ENCODE results near the gene TH. TPM values are rescaled to one million over a fixed set of nuclear protein-coding genes. Genes with fewer than 3 reads are reported as not detected.

The TH gene
- total and polyA plus RNA-seq, 2 of the 8 experiments (the other 6 are each of a cell fraction or from before 2014, with no cell fraction given) = 0.09 TPM; not detected in 1

GRCh38 chr11:2213384-2213842 lies 41.8 kb upstream of the TH start:
- Histone ChIP-seq H3K23me2 (ENCODE audit: low read depth, low read length) (peaks cover 3% of the 10 kb centered on the region; the same call in 1 of the 2 replicates), H3K18ac (ENCODE audit: extremely low read depth, low read length) (no peak overlapping the region), H2BK15ac (ENCODE audit: low read length) (no peak overlapping the region), H2AFZ (ENCODE audit: low read length) (no peak overlapping the region), H3K36me3 (ENCODE audit: control insufficient read depth in 2 of 4, insufficient read depth in 4 of 4, low read length in 3 of 4) (no peaks in the 10 kb centered on the region), H3K27me3 (replicated peaks in 1 of 4; ENCODE audit: control insufficient read depth in 3 of 4, extremely low read depth in 1 of 4, insufficient read depth in 3 of 4, low read length in 3 of 4) (peaks cover 0 to 27% (median 6%) of the 10 kb centered on the region in 4 experiments; a peak in 4 of 7 replicates), H2BK12ac (ENCODE audit: low read depth, low read length) (no peak overlapping the region), H3K79me1 (ENCODE audit: low read depth, low read length) (no peaks in the 10 kb centered on the region; the same call in 1 of the 2 replicates), H3K9ac (replicated peaks in 1 of 4; ENCODE audit: extremely low read depth in 1 of 4, low read depth in 3 of 4, low read length in 3 of 4) (no peak overlapping the region), H3K4me1 (replicated peaks in 1 of 4; ENCODE audit: control insufficient read depth in 3 of 4, insufficient read depth in 4 of 4, low read length in 3 of 4) (peaks cover 5 to 14% (median 12%) of the 10 kb centered on the region in 4 experiments), H2BK5ac (ENCODE audit: low read depth, low read length) (no peak overlapping the region), H3K79me2 (ENCODE audit: control insufficient read depth in 1 of 2, insufficient read depth in 2 of 2, low read length in 2 of 2) (no peaks in the 10 kb centered on the region), H3K27ac (ENCODE audit: low read depth, low read length) (no peak overlapping the region), H3K9me3 (ENCODE audit: insufficient read depth in 2 of 2, low read depth in 1 of 2, low read length in 1 of 2) (no peaks in the 10 kb centered on the region), H4K20me1 (replicated peaks in 1 of 2; ENCODE audit: control insufficient read depth in 1 of 2, insufficient read depth in 2 of 2, low read length in 2 of 2) (peaks cover 0 to 4% of the 10 kb centered on the region in 2 experiments), H3K56ac (replicated peaks; ENCODE audit: insufficient read length, low read depth, low read length) (no peak overlapping the region), H2AK5ac (ENCODE audit: low read depth, low read length) (no peak overlapping the region), H3K4me2 (ENCODE audit: insufficient read depth in 1 of 2, low read depth in 2 of 2, low read length in 2 of 2) (peak overlapping the region; percentile 37 to 38; a peak in 3 of 4 replicates), H2BK20ac (ENCODE audit: low read length) (no peak overlapping the region), H3K4me3 (ENCODE audit: extremely low read depth in 1 of 4, insufficient read depth in 2 of 4, low read depth in 3 of 4, low read length in 4 of 4) (0 out of 8 replicates have a peak overlapping the region, but pooled peaks of 1 of the 4 experiments have one; percentile 17), H4K91ac (replicated peaks; ENCODE audit: insufficient read length, low read length) (no peak overlapping the region), H4K8ac (ENCODE audit: extremely low read depth, insufficient read depth, low read length) (no peak overlapping the region), H3K23ac (ENCODE audit: insufficient read length) (no peak overlapping the region), H2BK120ac (replicated peaks; ENCODE audit: low read depth, low read length) (no peak overlapping the region), H4K5ac (ENCODE audit: insufficient read length, low read depth, low read length) (no peak overlapping the region), H3K4ac (replicated peaks; ENCODE audit: insufficient read length, low read depth, low read length) (no peak overlapping the region), H3K14ac (ENCODE audit: insufficient read length) (no peak overlapping the region)
- WGBS, 2 experiments (ENCODE audit: extremely low coverage in 1 of 2, insufficient coverage in 1 of 2, insufficient read length in 1 of 2, insufficient replicate concordance in 2 of 2, low coverage in 1 of 2, low lambda C conversion rate in 2 of 2, missing lambda C conversion rate in 1 of 2) = 32% methylated on average over 14 of the region's 16 CpGs; no CpG with 5 or more reads in 1 of the 2 experiments
- FAIRE-seq (no peak), DNase-seq (ENCODE audit: low read depth in 1 of 2, low spot score in 2 of 2) (peak in 1 of 2 experiments; percentile 44)
- POLR2A ChIA-PET (ENCODE audit: partially characterized antibody) = no interaction called here
- CTCF ChIA-PET (ENCODE audit: partially characterized antibody) = interaction anchor here (0.9 to 3.2 kb wide), 4 partner anchors 47 to 207 kb away, joined by 3 to 14 read pairs (median 4); no protein-coding TSS in a partner anchor
